ENCODE data around the gene RNF34. TPM values are rescaled to one million over a fixed set of nuclear protein-coding genes. Genes with fewer than 3 reads are reported as not detected.

Gene RNF34
- total and polyA plus RNA-seq, 2 of the 8 experiments (the other 6 are each of a cell fraction or from before 2014, with no cell fraction given) = 37.9 to 57.6 TPM

DNA sequence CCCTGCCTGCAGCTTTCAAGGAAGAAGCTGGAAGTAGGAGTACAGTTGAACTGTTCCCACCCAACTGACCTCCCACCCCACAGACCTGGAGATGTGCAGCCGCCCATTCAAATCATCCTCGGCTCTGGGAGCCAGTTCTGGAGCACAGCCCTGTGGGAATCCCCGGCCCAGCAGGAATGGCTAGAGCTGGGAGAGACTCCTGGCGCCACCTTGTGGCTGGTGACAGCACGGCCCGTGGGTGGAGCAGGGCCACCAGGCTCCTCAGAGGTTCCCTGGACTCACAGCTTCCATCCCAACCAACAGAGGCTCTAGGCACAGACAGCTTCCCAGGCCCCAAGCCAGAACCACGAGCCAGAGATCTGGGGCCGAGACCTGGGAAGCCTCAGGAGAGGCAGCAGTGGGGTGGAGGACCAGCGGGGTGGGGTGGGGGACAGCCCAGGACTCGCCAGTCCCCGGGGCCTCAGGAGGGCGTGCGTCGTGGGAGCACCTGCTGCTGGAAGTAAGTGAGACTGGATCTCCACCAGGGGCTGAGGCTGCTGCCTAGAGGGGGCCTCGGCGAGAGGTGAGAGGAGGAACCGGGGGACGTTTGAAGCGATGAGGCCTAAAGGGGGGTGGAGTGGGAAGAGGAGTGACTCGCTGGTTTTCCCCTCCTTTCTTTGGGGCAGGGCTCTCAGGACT is 43.4 kb downstream of the RNF34 start:
- DNase-seq (ENCODE audit: low read depth in 1 of 2, low spot score in 2 of 2) (peak; percentile 54 to 96), FAIRE-seq (no peak)
- H3K9me3 ChIP-seq (ENCODE audit: insufficient read depth in 2 of 2, low read depth in 1 of 2, low read length in 1 of 2) = no peaks in the 10 kb centered on the region
- no peak overlapping the region for H4K91ac ChIP-seq (replicated peaks; ENCODE audit: insufficient read length, low read length)
- no peak overlapping the region for H3K4me3 ChIP-seq (ENCODE audit: extremely low read depth in 1 of 4, insufficient read depth in 2 of 4, low read depth in 3 of 4, low read length in 4 of 4)
- no peak overlapping the region for H3K18ac ChIP-seq (ENCODE audit: extremely low read depth, low read length)
- no peaks in the 10 kb centered on the region for H3K23me2 ChIP-seq (ENCODE audit: low read depth, low read length)
- peaks cover 0 to 2% (median 0%) of the 10 kb centered on the region in 4 experiments; a peak in 4 of 7 replicates for H3K4me1 ChIP-seq (replicated peaks in 1 of 4; ENCODE audit: control insufficient read depth in 3 of 4, insufficient read depth in 4 of 4, low read length in 3 of 4)
- ChIA-PET POLR2A (ENCODE audit: partially characterized antibody) (interaction anchor here (0.6 to 1.5 kb wide), 7 partner anchors 11 to 103 kb away, joined by 3 to 8 read pairs (median 4); partner anchors contain the start of gene RNF34), CTCF (ENCODE audit: partially characterized antibody) (interaction anchor here (0.5 to 7.0 kb wide), 39 partner anchors 8 to 575 kb away, joined by 3 to 129 read pairs (median 4); partner anchors contain the start of genes ANAPC5 and RNF34)
- H3K27ac ChIP-seq (ENCODE audit: low read depth, low read length) = no peak overlapping the region
- WGBS, 2 experiments (ENCODE audit: extremely low coverage in 1 of 2, insufficient coverage in 1 of 2, insufficient read length in 1 of 2, insufficient replicate concordance in 2 of 2, low coverage in 1 of 2, low lambda C conversion rate in 2 of 2, missing lambda C conversion rate in 1 of 2) = 74% methylated on average over 16 of the region's 20 CpGs; no CpG with 5 or more reads in 1 of the 2 experiments
- no peak overlapping the region for H2BK20ac ChIP-seq (ENCODE audit: low read length)
- no peak overlapping the region for H3K23ac ChIP-seq (ENCODE audit: insufficient read length)
- H4K5ac ChIP-seq (ENCODE audit: insufficient read length, low read depth, low read length) = no peak overlapping the region
- peaks cover 26 to 53% (median 45%) of the 10 kb centered on the region in 4 experiments for H3K36me3 ChIP-seq (ENCODE audit: control insufficient read depth in 2 of 4, insufficient read depth in 4 of 4, low read length in 3 of 4)
- H3K56ac ChIP-seq (replicated peaks; ENCODE audit: insufficient read length, low read depth, low read length) = no peak overlapping the region
- peaks cover 18 to 21% of the 10 kb centered on the region in 2 experiments for H4K20me1 ChIP-seq (replicated peaks in 1 of 2; ENCODE audit: control insufficient read depth in 1 of 2, insufficient read depth in 2 of 2, low read length in 2 of 2)
- H3K4me2 ChIP-seq (ENCODE audit: insufficient read depth in 1 of 2, low read depth in 2 of 2, low read length in 2 of 2) = no peak overlapping the region
- H2AK5ac ChIP-seq (ENCODE audit: low read depth, low read length) = no peak overlapping the region
- H4K8ac ChIP-seq (ENCODE audit: extremely low read depth, insufficient read depth, low read length) = no peak overlapping the region; the same call in 1 of the 2 replicates
- H3K14ac ChIP-seq (ENCODE audit: insufficient read length) = no peak overlapping the region
- peaks cover 0 to 8% of the 10 kb centered on the region in 2 experiments; a peak in 1 of 4 replicates for H3K79me2 ChIP-seq (ENCODE audit: control insufficient read depth in 1 of 2, insufficient read depth in 2 of 2, low read length in 2 of 2)
- H3K27me3 ChIP-seq (replicated peaks in 1 of 4; ENCODE audit: control insufficient read depth in 3 of 4, extremely low read depth in 1 of 4, insufficient read depth in 3 of 4, low read length in 3 of 4) = no peaks in the 10 kb centered on the region
- H2BK15ac ChIP-seq (ENCODE audit: low read length) = no peak overlapping the region
- peaks cover 5% of the 10 kb centered on the region for H3K79me1 ChIP-seq (ENCODE audit: low read depth, low read length)
- no peak overlapping the region for H2BK12ac ChIP-seq (ENCODE audit: low read depth, low read length)
- H2BK5ac ChIP-seq (ENCODE audit: low read depth, low read length) = 0 out of 2 replicates have a peak overlapping the region, but pooled peaks have one; percentile 35
- H2AFZ ChIP-seq (ENCODE audit: low read length) = no peak overlapping the region
- H2BK120ac ChIP-seq (replicated peaks; ENCODE audit: low read depth, low read length) = no peak overlapping the region
- no peak overlapping the region for H3K9ac ChIP-seq (replicated peaks in 1 of 4; ENCODE audit: extremely low read depth in 1 of 4, low read depth in 3 of 4, low read length in 3 of 4)
- H3K4ac ChIP-seq (replicated peaks; ENCODE audit: insufficient read length, low read depth, low read length) = no peak overlapping the region
- TF ChIP-seq CHD1 (IDR thresholded peaks at IDR 0.05; ENCODE audit: low read depth, low read length) = no peak
- no peak for TF ChIP-seq ASH2L (IDR thresholded peaks at IDR 0.05; ENCODE audit: low read length)
- TF ChIP-seq SRF (IDR thresholded peaks at IDR 0.05; ENCODE audit: low read depth, low read length) = no peak
